GM12864 (cell line): ENCODE results near the gene COMMD10.

Source experiments
- DNase-seq: peaks from one replicate; pipeline ENCODE4 v3.0.0-alpha.2; 2011; ENCODE audit warnings: low read depth
- H3K4me3 ChIP-seq: 2 replicates; pipeline ENCODE4 v1.5.1; 2011; ENCODE audit warnings: mild to moderate bottlenecking, low read depth, low read length, control low read depth
- TF ChIP-seq, protein P1 (sequence below): IDR thresholded peaks from 2 replicates; pipeline ENCODE4 v1.5.1; 2011; ENCODE audit warnings: low read depth, mild to moderate bottlenecking, moderate library complexity, low read length, control low read depth, inconsistent platforms; ENCODE audit errors: missing control alignments

Gene COMMD10

GRCh38 chr5:116329503-116329902 lies 244.7 kb downstream of the COMMD10 start:
- no peak for DNase-seq
- H3K4me3 ChIP-seq, result no peak overlapping the region
- TF ChIP-seq, protein P1, sequence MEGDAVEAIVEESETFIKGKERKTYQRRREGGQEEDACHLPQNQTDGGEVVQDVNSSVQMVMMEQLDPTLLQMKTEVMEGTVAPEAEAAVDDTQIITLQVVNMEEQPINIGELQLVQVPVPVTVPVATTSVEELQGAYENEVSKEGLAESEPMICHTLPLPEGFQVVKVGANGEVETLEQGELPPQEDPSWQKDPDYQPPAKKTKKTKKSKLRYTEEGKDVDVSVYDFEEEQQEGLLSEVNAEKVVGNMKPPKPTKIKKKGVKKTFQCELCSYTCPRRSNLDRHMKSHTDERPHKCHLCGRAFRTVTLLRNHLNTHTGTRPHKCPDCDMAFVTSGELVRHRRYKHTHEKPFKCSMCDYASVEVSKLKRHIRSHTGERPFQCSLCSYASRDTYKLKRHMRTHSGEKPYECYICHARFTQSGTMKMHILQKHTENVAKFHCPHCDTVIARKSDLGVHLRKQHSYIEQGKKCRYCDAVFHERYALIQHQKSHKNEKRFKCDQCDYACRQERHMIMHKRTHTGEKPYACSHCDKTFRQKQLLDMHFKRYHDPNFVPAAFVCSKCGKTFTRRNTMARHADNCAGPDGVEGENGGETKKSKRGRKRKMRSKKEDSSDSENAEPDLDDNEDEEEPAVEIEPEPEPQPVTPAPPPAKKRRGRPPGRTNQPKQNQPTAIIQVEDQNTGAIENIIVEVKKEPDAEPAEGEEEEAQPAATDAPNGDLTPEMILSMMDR, result no peak

- TF ChIP-seq, protein P1, result no peak
- no peak overlapping the region for H3K4me3 ChIP-seq
- no peak for DNase-seq
These were observed 256.0 kb downstream of the COMMD10 start for GRCh38 chr5:116340799-116341198.
